Cardiac atrium fibroblast (primary cell): ENCODE measurements around the gene RPL9. TPM values are rescaled to one million over a fixed set of nuclear protein-coding genes. Genes with fewer than 3 reads are reported as not detected.

Experiments used
- total RNA-seq: library from RNA; depleted of rRNA; stranded (reverse); fragments of >200 nt; gene quantifications from 2 replicates; pipeline ENCODE4 v1.2.3, GENCODE V29; 2015

Gene RPL9
- 3,792 and 4,113 TPM in 2 replicates for total RNA-seq

GRCh38 chr4:39458505-39459300 is at the start of gene RPL9, which contains the start of gene LIAS:
RPL9 (minus strand) TSS chr4:39458922; CDS start chr4:39458439, 483 bp downstream.
LIAS (plus strand) TSS chr4:39459056; CDS start chr4:39459118, 62 bp downstream.

GRCh38 chr4:39406763-39407583 is 51.7 kb downstream of the RPL9 start, which contains the start of gene KLB:
KLB (plus strand) TSS chr4:39406930; CDS start chr4:39406950, 20 bp downstream.

Other genes starting within 250 kb of the RPL9 start
- 15.0 and 16.8 TPM in 2 replicates for gene RFC1, start 92.6 kb downstream of the RPL9 start, total RNA-seq
- not detected in 2 replicates for gene KLB, start 52.0 kb downstream of the RPL9 start, total RNA-seq
- 4.9 and 6.5 TPM in 2 replicates for gene LIAS, start 134 bp upstream of the RPL9 start, total RNA-seq
- gene UGDH, start 68.5 kb upstream of the RPL9 start, total RNA-seq, result 100 and 106 TPM in 2 replicates
- gene SMIM14, start 179.9 kb upstream of the RPL9 start, total RNA-seq, result 18.1 and 32.4 TPM in 2 replicates
- 13.2 and 25.8 TPM in 2 replicates for gene UBE2K, start 239.2 kb upstream of the RPL9 start, total RNA-seq